NK-92 treated with Interleukin-12 subunit alpha and Interleukin-12 subunit beta, amount 100 ng/mL, for 24 hours (cell line): Measurements from ENCODE around the gene FOXP1.

Experiments
- DNase-seq: peaks from one replicate; lab custom pipeline; 2025; lab: John Stamatoyannopoulos, UW

The FOXP1 gene

GRCh38 chr3:71583566-71584393 lies at the start of gene FOXP1:
Gene FOXP1, minus strand, starts transcription at chr3:71583728. Its CDS starts 385,347 bp downstream, at chr3:71198381.
- no peak for DNase-seq

- no peak for DNase-seq
Observed at GRCh38 chr3:71629711-71630110, 46.2 kb upstream of the FOXP1 start.

DNA sequence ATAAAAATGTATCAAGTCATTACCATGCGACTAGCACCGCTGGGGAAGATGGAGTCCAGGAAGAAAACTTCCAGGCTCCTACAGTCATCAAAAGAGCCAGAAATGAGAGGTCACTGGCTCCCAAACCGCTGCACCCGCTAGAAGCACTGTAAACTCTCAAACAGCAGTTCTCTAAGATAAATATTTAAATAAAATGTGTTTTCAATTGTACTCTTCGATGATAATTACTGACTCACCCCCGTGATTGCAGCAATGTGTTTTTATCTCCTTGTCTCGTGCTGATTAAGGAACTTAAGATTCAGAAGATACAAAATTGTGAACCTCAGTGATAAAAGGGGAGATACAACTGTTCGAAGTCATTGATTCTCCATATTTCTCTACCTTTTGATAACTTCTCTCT lies 45.8 kb upstream of the FOXP1 start:
- no peak for DNase-seq

DNA sequence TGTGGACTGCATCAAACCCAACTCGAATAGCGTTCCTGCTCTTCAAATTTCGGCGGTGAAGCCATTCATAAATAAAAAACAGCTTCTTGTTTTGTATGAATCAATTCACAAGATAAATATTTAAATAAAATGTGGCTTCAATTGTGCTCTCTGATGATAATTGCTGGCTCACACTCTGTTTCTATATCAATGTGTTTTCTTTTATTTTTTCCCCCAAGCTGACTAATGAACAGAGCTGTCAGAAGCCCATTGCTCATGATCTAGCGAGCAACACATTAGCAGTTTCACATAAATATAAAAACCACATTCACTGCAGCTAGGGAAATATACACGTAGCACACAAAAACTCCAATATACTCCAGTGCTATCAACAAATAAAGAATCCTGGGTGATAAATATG lies 45.0 kb upstream of the FOXP1 start:
- no peak for DNase-seq

GRCh38 chr3:71625676-71626075 lies 42.1 kb upstream of the FOXP1 start:
- no peak for DNase-seq

GRCh38 chr3:71621825-71622537 lies 38.5 kb upstream of the FOXP1 start:
- DNase-seq: no peak

DNA sequence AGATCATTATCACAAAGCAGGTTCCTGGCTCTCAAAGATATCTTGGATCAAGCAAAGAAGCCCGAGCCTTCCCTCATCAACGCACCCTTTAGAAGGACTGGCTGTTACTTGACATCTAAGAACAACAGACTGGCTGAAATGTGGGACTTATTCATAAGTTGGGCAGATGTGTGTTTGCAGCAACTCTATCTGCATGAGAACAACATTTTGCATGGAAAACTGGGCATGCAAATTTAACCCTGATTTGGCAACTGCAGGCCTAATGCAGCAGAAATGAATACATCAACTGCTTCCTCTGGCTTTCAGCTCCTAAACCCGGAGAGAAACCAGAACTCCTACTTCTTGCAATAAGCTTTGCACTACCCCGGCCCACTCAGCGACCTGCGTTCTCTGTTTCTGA lies 35.0 kb upstream of the FOXP1 start:
- no peak for DNase-seq

GRCh38 chr3:71616571-71617021 lies 33.1 kb upstream of the FOXP1 start:
- no peak for DNase-seq

GRCh38 chr3:71614869-71615268 lies 31.3 kb upstream of the FOXP1 start:
- DNase-seq: no peak

GRCh38 chr3:71614426-71614825 lies 30.9 kb upstream of the FOXP1 start:
- DNase-seq: no peak

- no peak for DNase-seq
Observed at GRCh38 chr3:71611099-71611498, 27.6 kb upstream of the FOXP1 start.

- no peak for DNase-seq
Observed at GRCh38 chr3:71607364-71607763, 23.8 kb upstream of the FOXP1 start.

- DNase-seq: no peak
Observed at GRCh38 chr3:71606582-71606981, 23.1 kb upstream of the FOXP1 start.

DNA sequence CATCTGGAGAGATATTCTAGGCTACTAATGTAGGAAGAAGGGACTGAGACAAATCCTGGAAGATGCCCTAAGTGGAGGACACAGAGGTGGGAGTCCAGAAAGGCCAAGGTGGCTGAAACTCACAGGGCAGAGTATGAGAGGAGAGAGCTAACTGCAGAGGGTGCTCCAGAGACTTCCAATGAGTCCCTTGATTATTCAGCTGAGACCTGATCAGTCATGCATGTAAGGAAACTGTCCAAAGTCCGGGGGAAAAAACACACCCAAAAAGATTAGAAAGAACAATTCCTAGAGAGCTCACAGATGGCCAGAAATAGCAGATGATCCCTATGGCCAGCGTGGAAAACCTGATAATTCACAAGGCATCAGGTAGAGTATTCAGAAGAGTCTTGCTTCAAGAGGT lies 18.7 kb upstream of the FOXP1 start:
- DNase-seq: no peak

GRCh38 chr3:71601811-71602210 lies 18.3 kb upstream of the FOXP1 start:
- DNase-seq: no peak

GRCh38 chr3:71600646-71601288 lies 17.2 kb upstream of the FOXP1 start:
- DNase-seq: no peak

GRCh38 chr3:71599416-71599815 lies 15.9 kb upstream of the FOXP1 start:
- no peak for DNase-seq

DNA sequence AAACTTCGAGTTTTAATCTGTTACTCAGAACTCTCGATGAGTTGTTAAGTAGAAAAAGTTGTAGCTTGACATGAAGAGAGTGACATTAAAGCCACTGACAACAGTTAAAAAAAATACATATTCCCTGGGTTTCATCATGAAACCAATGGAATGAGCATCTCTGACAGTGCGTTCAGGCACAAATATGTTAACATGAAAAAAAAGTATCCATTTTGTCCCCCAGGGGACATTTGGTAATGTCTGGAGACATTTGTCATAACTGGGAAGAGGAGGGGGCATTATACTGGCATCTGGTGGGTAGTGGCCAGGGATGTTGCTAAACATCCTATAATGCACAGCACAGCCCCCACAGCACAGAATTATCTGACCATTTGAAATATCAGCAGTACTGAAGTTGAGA lies 14.8 kb upstream of the FOXP1 start:
- no peak for DNase-seq

DNA sequence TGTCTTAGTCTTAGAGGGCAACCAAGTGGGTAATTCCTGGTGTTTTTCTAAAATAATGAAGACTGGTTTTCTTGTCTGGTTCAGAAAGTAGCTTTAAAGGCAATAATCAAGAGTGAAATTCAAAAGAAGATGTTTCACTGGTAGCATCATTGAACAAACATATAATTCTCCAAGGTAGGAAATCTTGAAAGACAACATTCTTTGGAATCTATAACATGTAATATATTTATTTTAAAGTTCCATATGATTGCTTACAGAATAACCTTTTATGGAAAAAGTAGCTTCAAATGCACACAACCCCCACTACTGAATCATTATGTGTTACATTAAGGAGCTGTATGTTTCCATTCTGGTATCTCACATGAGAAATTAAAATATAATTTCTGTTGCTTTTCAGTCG lies 13.8 kb upstream of the FOXP1 start:
- no peak for DNase-seq

DNA sequence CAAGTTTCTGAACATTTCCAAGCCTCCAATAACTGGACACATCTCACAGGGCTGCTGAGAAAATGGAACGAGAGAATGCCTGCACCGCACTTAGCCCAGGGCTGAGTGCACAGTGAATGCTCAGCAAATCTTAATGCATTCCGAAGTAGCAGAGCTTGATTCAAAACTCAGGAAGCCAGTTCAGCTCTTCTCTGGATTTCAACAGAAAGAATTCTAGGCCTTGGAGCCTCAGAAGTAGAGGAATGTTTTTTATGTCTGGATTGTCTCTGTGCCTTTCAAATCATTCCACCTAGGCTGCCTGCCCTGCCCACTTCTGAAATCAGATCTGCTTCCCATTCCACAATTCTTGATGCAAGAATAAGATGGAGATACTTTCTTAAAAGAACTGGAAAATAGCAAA lies 9.6 kb upstream of the FOXP1 start:
- DNase-seq: no peak

DNA sequence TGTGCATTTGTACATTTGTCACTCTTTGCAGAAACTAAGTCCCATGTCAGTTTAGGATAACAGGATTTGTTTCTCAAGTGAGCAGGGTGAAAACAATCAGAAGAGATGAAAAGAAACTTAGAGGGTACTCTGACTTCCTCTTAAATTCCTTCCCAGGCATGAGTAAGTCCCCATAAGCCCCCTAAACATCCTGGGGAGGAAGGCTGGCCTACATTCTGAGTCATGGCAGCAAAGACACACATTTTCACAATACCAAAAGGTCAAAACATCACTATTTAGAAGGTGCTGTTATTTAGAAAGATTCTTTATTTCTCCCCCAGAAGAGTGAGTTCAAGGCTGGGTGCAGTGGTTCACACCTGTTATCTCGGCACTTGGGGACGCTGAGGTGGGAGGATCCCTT lies 7.6 kb upstream of the FOXP1 start:
- DNase-seq: no peak

- DNase-seq: no peak
Observed at GRCh38 chr3:71589132-71589531, 5.6 kb upstream of the FOXP1 start.

- DNase-seq: no peak
Observed at GRCh38 chr3:71587958-71588357, 4.4 kb upstream of the FOXP1 start.
